DMS153 treated with DMSO at 0.1 percent for 48 hours (cell line): ENCODE results near the gene EMC8.
A peak's percentile ranks its signal among the peaks of the same experiment; 100 is the strongest.

ENCODE experiments used
- DNase-seq: peaks from one replicate; lab custom pipeline; 2025; ENCODE audit not compliant: unreplicated experiment; lab: John Stamatoyannopoulos, UW

The EMC8 gene

GRCh38 chr16:85785927-85786326, 13.4 kb downstream of the EMC8 start:
- no peak for DNase-seq

GRCh38 chr16:85784813-85785212, 14.5 kb downstream of the EMC8 start:
- no peak for DNase-seq

GRCh38 chr16:85783441-85783840, 15.9 kb downstream of the EMC8 start:
- DNase-seq = no peak

- no peak for DNase-seq
These were observed 16.9 kb downstream of the EMC8 start for GRCh38 chr16:85782451-85782850.

GRCh38 chr16:85781695-85782370, 17.5 kb downstream of the EMC8 start:
- DNase-seq = no peak

- no peak for DNase-seq
These were observed 18.2 kb downstream of the EMC8 start for GRCh38 chr16:85781156-85781555.

- DNase-seq = no peak
These were observed 19.1 kb downstream of the EMC8 start for GRCh38 chr16:85780281-85780680.

- DNase-seq = no peak
These were observed 20.5 kb downstream of the EMC8 start for GRCh38 chr16:85778873-85779272.

- DNase-seq = no peak
These were observed 21.6 kb downstream of the EMC8 start for GRCh38 chr16:85777583-85778310.

- no peak for DNase-seq
These were observed 24.5 kb downstream of the EMC8 start for GRCh38 chr16:85774811-85775210.

- no peak for DNase-seq
These were observed 25.2 kb downstream of the EMC8 start for GRCh38 chr16:85774136-85774535.

GRCh38 chr16:85773044-85773443, 26.3 kb downstream of the EMC8 start:
- no peak for DNase-seq

GRCh38 chr16:85770741-85771140, 28.6 kb downstream of the EMC8 start:
- no peak for DNase-seq

- no peak for DNase-seq
These were observed 31.1 kb downstream of the EMC8 start for GRCh38 chr16:85768199-85768598.

- no peak for DNase-seq
These were observed 31.8 kb downstream of the EMC8 start for GRCh38 chr16:85767531-85767930.

GRCh38 chr16:85765767-85766166, 33.6 kb downstream of the EMC8 start:
- DNase-seq = no peak

GRCh38 chr16:85765211-85765610, 34.1 kb downstream of the EMC8 start:
- DNase-seq = no peak

- DNase-seq = no peak
These were observed 35.7 kb downstream of the EMC8 start for GRCh38 chr16:85763616-85764015.

GRCh38 chr16:85762970-85763369, 36.4 kb downstream of the EMC8 start:
- no peak for DNase-seq

GRCh38 chr16:85761861-85762260, 37.5 kb downstream of the EMC8 start:
- no peak for DNase-seq

GRCh38 chr16:85759631-85760419, 39.5 kb downstream of the EMC8 start:
- DNase-seq = peak; percentile 29

GRCh38 chr16:85759136-85759535, 40.2 kb downstream of the EMC8 start:
- DNase-seq = no peak
